ENCODE results near the gene ATXN1.

GRCh38 chr6:16656451-16656850 is 104.8 kb downstream of the ATXN1 start:
- no peak for TF ChIP-seq EHMT2 (IDR thresholded peaks at IDR 0.05; ENCODE audit: borderline replicate concordance, low read depth, low read length)
- TF ChIP-seq POLR2A (IDR thresholded peaks at IDR 0.05; ENCODE audit: insufficient read depth in 1 of 2, low read depth in 2 of 2, low read length in 2 of 2) = no peak
